B cell (primary cell): Measurements from ENCODE around the gene NDUFA1.

Source experiments
- EZH2 ChIP-seq: IDR thresholded peaks from 2 replicates; pipeline ENCODE4 v1.6.1; 2012; ENCODE audit warnings: borderline replicate concordance, low read depth, mild to moderate bottlenecking, moderate library complexity, low read length; ENCODE audit not compliant: insufficient read depth, poor library complexity, severe bottlenecking
- TF ChIP-seq, protein P1 (sequence below): fragments of 200-600 bp; IDR thresholded peaks from one replicate; pipeline ENCODE4 v1.8.0; 2022; ENCODE audit warnings: antibody characterized with exemption, mild to moderate bottlenecking

DNA sequence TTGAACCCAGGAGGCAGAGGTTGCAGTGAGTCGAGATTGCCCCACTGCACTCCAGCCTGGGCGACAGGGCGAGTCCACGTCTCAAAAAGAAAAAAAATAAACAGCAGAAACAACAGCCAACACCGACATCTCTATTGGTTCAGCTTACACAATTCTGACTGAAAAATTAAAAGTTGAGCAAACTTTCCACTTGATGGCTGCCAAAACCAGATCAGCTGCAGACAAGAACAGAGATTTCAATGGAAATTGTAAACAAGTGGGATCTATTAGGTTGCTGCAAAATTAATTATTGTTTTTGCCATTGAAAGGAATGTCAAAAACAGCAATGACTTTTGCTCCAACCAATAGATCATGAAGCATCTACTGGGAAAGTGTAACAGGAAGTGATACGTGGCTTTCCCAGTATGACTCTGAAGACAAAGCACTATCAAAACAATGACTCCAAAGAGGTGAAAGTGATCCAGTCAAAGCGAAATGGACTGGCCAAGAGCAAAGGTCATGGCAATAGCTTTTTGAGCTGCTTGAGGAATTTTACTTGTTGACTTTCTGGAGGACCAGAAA lies 45.2 kb upstream of the NDUFA1 start:
- TF ChIP-seq, protein P1, sequence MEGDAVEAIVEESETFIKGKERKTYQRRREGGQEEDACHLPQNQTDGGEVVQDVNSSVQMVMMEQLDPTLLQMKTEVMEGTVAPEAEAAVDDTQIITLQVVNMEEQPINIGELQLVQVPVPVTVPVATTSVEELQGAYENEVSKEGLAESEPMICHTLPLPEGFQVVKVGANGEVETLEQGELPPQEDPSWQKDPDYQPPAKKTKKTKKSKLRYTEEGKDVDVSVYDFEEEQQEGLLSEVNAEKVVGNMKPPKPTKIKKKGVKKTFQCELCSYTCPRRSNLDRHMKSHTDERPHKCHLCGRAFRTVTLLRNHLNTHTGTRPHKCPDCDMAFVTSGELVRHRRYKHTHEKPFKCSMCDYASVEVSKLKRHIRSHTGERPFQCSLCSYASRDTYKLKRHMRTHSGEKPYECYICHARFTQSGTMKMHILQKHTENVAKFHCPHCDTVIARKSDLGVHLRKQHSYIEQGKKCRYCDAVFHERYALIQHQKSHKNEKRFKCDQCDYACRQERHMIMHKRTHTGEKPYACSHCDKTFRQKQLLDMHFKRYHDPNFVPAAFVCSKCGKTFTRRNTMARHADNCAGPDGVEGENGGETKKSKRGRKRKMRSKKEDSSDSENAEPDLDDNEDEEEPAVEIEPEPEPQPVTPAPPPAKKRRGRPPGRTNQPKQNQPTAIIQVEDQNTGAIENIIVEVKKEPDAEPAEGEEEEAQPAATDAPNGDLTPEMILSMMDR: no peak
- TF ChIP-seq EZH2: no peak
